Activated CD4-positive, alpha-beta T cell treated with anti-CD3 and anti-CD28 coated beads, Interleukin-2, amount 10 ng/mL, durations not matched to agents 7 days and 5 days (primary cell): ENCODE results near the gene HEBP2. TPM values are rescaled to one million over a fixed set of nuclear protein-coding genes. Genes with fewer than 3 reads are reported as not detected.
"Not testable (repeated sequence)": the region's sequence is repeated elsewhere in the genome, so short reads cannot be mapped to it uniquely, and the experiment has no call there.

Experiments
- CTCF ChIA-PET: fragments of 350-600 bp; sonication (Branson Sonifier 250); formaldehyde crosslinking; loops from one replicate; lab custom pipeline; 2021; ENCODE audit warnings: antibody characterized with exemption; lab: Charles Lee
- POLR2A ChIA-PET: fragments of 350-600 bp; sonication (Branson Sonifier 250); formaldehyde crosslinking; loops from one replicate; lab custom pipeline; 2021; ENCODE audit warnings: antibody characterized with exemption; lab: Charles Lee
- DNase-seq: peaks from one replicate; pipeline ENCODE4 v3.0.0-alpha.2; 2020
- H3K27ac Mint-ChIP-seq: one replicate; pipeline ENCODE4 v1.8.0; 2021; ENCODE audit warnings: mild to moderate bottlenecking, moderate library complexity, mixed read lengths
- H3K27me3 Mint-ChIP-seq: one replicate; pipeline ENCODE4 v1.8.0; 2021; ENCODE audit warnings: mixed read lengths
- H3K36me3 Mint-ChIP-seq: one replicate; pipeline ENCODE4 v1.8.0; 2021; ENCODE audit warnings: low read depth, mixed read lengths
- H3K4me1 Mint-ChIP-seq: one replicate; pipeline ENCODE4 v1.8.0; 2021; ENCODE audit warnings: mixed read lengths
- H3K4me3 Mint-ChIP-seq: one replicate; pipeline ENCODE4 v1.8.0; 2021; ENCODE audit warnings: mild to moderate bottlenecking, moderate library complexity, mixed read lengths
- H3K9me3 Mint-ChIP-seq: one replicate; pipeline ENCODE4 v1.8.0; 2021; ENCODE audit warnings: mixed read lengths
- total RNA-seq, 2 experiments: library from RNA; stranded (reverse); gene quantifications; one replicate each; pipeline ENCODE4 v1.2.3, GENCODE V29; 2021

The HEBP2 gene
- total RNA-seq, 2 experiments from 2014 or later = 9.2 to 11.7 TPM

DNA sequence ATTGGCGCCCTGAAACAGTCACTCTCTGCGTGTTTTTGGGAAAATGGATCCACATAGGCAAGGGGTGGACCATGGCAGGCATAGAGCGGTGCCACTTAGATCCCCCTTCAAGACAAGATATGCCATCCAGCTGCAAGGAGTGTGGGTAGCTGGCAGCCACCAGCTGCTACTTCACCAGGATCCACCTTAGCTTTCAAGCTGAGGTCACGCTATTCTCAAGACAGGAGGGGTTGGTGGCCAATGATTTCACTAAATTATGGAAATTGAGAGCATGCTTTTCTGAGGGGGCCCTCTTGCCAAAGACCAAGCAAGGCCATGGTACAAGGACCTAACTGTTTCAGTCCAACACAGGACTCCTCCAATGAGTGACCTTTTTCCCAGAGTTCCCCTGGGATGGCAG, 16.3 kb downstream of the HEBP2 start:
- ChIA-PET CTCF (no interaction called here), POLR2A (no interaction called here)
- H3K4me1 Mint-ChIP-seq = peaks cover 8% of the 10 kb centered on the region
- H3K36me3 Mint-ChIP-seq = no peaks in the 10 kb centered on the region
- no peak overlapping the region for H3K27ac Mint-ChIP-seq
- no peaks in the 10 kb centered on the region for H3K27me3 Mint-ChIP-seq
- no peak for DNase-seq
- H3K4me3 Mint-ChIP-seq = no peak overlapping the region
- peaks cover 3% of the 10 kb centered on the region for H3K9me3 Mint-ChIP-seq

DNA sequence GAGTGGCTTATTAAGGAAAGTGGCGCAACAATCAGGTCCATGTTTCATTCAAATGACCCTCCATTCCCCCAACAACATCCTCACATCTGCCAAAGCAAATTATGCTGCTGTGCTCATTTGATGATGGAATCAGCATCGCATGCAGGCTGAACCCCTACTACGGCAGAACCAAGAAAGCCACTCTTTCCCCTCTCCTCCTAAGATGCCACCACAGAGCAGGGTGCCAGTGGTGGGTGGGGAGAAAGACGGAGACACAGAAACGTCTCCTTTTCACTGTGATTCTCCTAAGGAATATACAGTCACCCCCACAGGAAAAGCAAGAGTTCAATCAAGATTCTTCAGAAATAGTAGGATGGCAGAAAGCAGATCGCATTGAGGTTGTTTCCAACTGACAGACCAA, 17.1 kb downstream of the HEBP2 start:
- Mint-ChIP-seq H3K27ac (no peak overlapping the region), H3K36me3 (no peaks in the 10 kb centered on the region), H3K27me3 (no peaks in the 10 kb centered on the region), H3K9me3 (peaks cover 3% of the 10 kb centered on the region), H3K4me1 (peaks cover 8% of the 10 kb centered on the region), H3K4me3 (no peak overlapping the region)
- ChIA-PET POLR2A (no interaction called here), CTCF (no interaction called here)
- DNase-seq = peak; percentile 1

DNA sequence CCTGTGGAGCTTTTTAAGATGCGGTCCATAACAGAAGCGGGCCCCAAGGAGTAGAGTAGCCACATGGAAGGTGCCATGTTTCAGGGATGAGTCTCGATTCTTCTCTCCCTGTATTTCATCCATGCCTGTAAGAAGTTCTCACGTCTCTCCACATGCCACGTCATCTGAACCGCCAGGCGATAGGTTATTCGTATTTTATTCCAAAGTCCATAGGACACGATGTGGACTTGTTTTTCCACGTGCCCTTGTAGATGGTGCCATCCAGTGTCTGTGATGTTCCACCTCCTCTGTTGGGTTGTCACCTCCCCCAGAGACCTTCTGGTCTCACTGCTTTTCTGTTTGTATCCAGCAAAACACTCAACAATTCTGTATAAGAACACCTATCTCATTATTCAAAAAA, 17.6 kb downstream of the HEBP2 start:
- ChIA-PET CTCF (interaction anchor here (0.6 kb wide), 1 partner anchor 429 kb away, joined by 3 read pairs; no protein-coding TSS in a partner anchor), POLR2A (no interaction called here)
- Mint-ChIP-seq H3K36me3 (no peaks in the 10 kb centered on the region), H3K27me3 (no peaks in the 10 kb centered on the region), H3K4me3 (no peak overlapping the region), H3K9me3 (peaks cover 3% of the 10 kb centered on the region), H3K4me1 (peaks cover 8% of the 10 kb centered on the region), H3K27ac (no peak overlapping the region)
- DNase-seq = peak; percentile 3

GRCh38 chr6:138422861-138423260, 18.8 kb downstream of the HEBP2 start:
- ChIA-PET CTCF (no interaction called here), POLR2A (no interaction called here)
- no peaks in the 10 kb centered on the region for H3K27me3 Mint-ChIP-seq
- H3K4me3 Mint-ChIP-seq = no peak overlapping the region
- peaks cover 3% of the 10 kb centered on the region for H3K9me3 Mint-ChIP-seq
- no peak overlapping the region for H3K27ac Mint-ChIP-seq
- DNase-seq = no peak
- H3K4me1 Mint-ChIP-seq = peaks cover 8% of the 10 kb centered on the region
- no peaks in the 10 kb centered on the region for H3K36me3 Mint-ChIP-seq

DNA sequence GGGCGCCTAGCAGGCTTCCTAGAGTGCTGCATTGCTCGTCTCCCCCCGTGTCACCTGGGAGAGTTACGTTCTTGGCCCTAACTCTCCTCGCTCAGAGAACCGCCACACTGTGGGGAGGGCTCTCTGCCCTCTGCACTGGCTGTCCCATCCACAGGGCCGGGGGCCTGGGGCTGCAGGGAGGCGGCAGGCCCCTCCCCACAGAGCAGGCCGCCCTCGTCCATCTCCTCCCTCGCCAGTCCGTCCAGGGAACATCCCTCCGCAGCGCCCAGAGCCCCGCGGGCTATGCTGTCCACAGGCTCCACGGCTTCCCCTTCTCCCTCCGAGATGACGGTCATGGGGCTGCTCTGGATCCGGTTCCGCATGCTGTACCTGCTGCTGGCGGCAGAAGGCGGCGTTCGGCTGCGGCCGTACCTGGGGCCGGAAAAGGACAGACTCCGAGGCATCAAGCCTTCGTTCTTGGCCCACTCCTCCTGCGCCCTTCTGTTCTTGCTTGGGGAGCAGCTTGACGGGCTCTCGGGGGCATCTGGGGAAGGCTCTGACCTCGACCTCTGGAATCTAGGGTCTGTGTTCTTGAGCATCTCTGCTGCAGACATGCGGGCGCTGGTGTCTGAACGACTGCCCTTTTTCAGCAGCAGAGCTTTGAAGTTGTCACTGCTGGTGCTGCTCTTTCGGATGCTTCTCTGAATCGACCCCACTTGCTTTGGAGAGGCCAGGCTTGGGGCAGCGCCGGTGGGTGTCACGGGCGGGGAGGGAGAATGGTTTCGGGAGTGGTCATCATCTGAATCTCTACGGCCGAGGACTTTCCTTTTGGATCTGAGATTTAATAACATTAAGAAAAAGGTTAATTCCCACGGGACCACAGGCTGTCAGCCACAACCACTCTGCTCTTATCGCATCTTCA, 20.2 kb downstream of the HEBP2 start:
- Mint-ChIP-seq H3K9me3 (no peaks in the 10 kb centered on the region), H3K36me3 (no peaks in the 10 kb centered on the region), H3K27me3 (no peaks in the 10 kb centered on the region), H3K27ac (no peak overlapping the region), H3K4me3 (no peak overlapping the region), H3K4me1 (peaks cover 8% of the 10 kb centered on the region)
- POLR2A ChIA-PET = no interaction called here
- CTCF ChIA-PET = interaction anchor here (0.6 kb wide), 1 partner anchor 26 kb away, joined by 4 read pairs; no protein-coding TSS in a partner anchor
- DNase-seq = peak; percentile 3

DNA sequence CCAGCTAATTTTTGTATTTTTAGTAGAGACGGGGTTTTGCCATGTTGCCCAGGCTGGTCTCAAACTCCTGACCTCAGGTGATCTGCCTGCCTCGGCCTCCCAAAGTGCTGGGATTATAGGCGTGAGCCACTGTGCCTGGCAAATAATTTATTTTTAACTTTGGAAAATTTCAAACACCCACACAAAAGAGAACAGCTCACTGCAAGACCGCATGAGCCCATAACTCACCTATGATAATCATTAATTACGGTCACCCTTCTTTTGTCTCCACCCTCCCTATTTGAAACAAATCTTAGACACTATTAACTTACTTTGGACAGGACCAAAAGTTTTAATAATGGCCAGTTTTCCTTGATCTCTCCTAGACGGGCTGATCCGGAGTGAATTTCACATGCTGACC, 21.2 kb downstream of the HEBP2 start:
- H3K9me3 Mint-ChIP-seq, DNase-seq, H3K4me3 Mint-ChIP-seq, H3K27me3 Mint-ChIP-seq, H3K27ac Mint-ChIP-seq, CTCF ChIA-PET, H3K4me1 Mint-ChIP-seq, H3K36me3 Mint-ChIP-seq: not testable (repeated sequence)
- POLR2A ChIA-PET = interaction anchor here (0.6 kb wide), 1 partner anchor 34 kb away, joined by 4 read pairs; no protein-coding TSS in a partner anchor

GRCh38 chr6:138426500-138427123, 22.6 kb downstream of the HEBP2 start:
- ChIA-PET CTCF (interaction anchor here (0.6 to 2.2 kb wide), 3 partner anchors 82 to 137 kb away, joined by 3 to 11 read pairs (median 4); no protein-coding TSS in a partner anchor), POLR2A (no interaction called here)
- H3K27me3 Mint-ChIP-seq = no peaks in the 10 kb centered on the region

DNA sequence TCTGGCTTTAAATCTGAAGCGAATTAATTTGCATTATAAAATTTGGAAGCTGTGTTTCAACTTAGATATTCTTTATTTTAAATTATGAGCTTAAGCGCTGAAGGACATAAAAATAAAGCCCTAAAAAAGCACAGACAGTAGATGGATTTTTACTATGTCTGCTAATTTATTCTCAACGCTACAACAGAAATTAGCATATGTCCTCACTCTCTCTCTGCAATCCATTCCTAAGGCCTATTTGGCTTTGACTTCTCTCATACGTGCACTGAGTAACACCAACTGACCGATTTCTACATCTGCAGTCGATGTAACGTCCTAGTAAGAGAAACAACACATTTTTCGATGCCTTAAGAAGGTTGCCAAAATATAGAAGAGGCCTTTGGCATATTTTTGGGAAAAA, 23.7 kb downstream of the HEBP2 start:
- ChIA-PET CTCF (interaction anchor here (1.8 to 2.2 kb wide), 2 partner anchors 12 to 81 kb away, joined by 5 to 11 read pairs; no protein-coding TSS in a partner anchor), POLR2A (no interaction called here)
- H3K4me1 Mint-ChIP-seq = peaks cover 7% of the 10 kb centered on the region
- no peaks in the 10 kb centered on the region for H3K27me3 Mint-ChIP-seq
- H3K4me3 Mint-ChIP-seq = no peak overlapping the region
- H3K9me3 Mint-ChIP-seq = no peaks in the 10 kb centered on the region
- DNase-seq = no peak
- no peak overlapping the region for H3K27ac Mint-ChIP-seq
- H3K36me3 Mint-ChIP-seq = no peaks in the 10 kb centered on the region

More at GRCh38 chr6:138426500-138427123, 22.6 kb downstream of the HEBP2 start:
- H3K9me3 Mint-ChIP-seq = no peaks in the 10 kb centered on the region
- no peak overlapping the region for H3K4me3 Mint-ChIP-seq
- no peak for DNase-seq
- H3K4me1 Mint-ChIP-seq = peaks cover 8% of the 10 kb centered on the region
- no peaks in the 10 kb centered on the region for H3K36me3 Mint-ChIP-seq
- H3K27ac Mint-ChIP-seq = no peak overlapping the region

DNA sequence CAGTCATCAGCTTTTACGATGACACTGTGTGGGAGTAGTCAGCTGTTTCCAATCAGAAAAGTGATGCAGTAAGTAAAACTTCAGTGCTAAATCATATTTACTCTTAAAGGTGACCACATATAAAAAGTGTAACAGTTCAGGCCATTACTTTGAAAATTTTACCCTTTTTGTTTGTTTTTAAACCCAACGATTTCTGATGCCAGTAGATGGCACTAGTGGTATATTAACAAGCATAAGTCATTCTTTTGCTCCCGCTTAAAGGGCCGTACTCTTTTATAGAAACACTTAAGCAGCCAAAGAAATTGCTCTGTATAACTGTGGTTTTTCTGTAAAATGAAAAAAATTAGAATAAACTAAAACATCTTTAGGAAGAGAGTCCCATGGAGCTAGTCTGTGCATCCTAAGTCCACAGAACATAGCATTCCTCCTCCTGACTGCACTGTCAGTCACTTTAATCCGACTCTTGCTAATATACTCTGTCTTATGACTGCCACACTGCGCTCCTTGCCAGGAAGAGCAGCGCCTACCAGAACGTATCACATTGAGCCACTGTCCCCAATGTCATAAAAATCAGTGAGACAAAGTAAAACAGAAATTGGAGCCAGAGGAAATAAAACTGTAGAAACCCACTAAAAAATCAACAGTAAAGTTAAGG, 25.0 kb downstream of the HEBP2 start:
- ChIA-PET POLR2A (no interaction called here), CTCF (interaction anchor here (0.6 to 1.9 kb wide), 6 partner anchors 14 to 160 kb away, joined by 3 to 6 read pairs (median 4); no protein-coding TSS in a partner anchor)
- peak; percentile 35 for DNase-seq
- Mint-ChIP-seq H3K27me3 (no peaks in the 10 kb centered on the region), H3K4me3 (no peak overlapping the region), H3K36me3 (no peaks in the 10 kb centered on the region), H3K9me3 (no peaks in the 10 kb centered on the region), H3K27ac (no peak overlapping the region), H3K4me1 (no peaks in the 10 kb centered on the region)

GRCh38 chr6:138429761-138430160, 25.7 kb downstream of the HEBP2 start:
- POLR2A ChIA-PET = no interaction called here
- CTCF ChIA-PET = interaction anchor here (0.6 to 1.9 kb wide), 8 partner anchors 14 to 159 kb away, joined by 3 to 6 read pairs (median 4); no protein-coding TSS in a partner anchor
- Mint-ChIP-seq H3K4me3 (no peak overlapping the region), H3K36me3 (no peaks in the 10 kb centered on the region), H3K9me3 (no peaks in the 10 kb centered on the region), H3K4me1 (no peaks in the 10 kb centered on the region), H3K27me3 (no peaks in the 10 kb centered on the region), H3K27ac (no peak overlapping the region)
- DNase-seq = no peak

- Mint-ChIP-seq H3K36me3 (no peaks in the 10 kb centered on the region), H3K4me3 (no peak overlapping the region), H3K27ac (no peak overlapping the region), H3K4me1 (no peaks in the 10 kb centered on the region), H3K27me3 (no peaks in the 10 kb centered on the region), H3K9me3 (no peaks in the 10 kb centered on the region)
- ChIA-PET POLR2A (no interaction called here), CTCF (interaction anchor here (0.6 to 1.9 kb wide), 6 partner anchors 16 to 158 kb away, joined by 3 to 6 read pairs (median 4); no protein-coding TSS in a partner anchor)
- DNase-seq = no peak
Observed at GRCh38 chr6:138430361-138431145, 26.5 kb downstream of the HEBP2 start.
